ENCODE results near the gene CCDC70. TPM values are rescaled to one million over a fixed set of nuclear protein-coding genes. Genes with fewer than 3 reads are reported as not detected.

CCDC70 gene
- total RNA-seq, 1 experiment from 2014 or later: not detected

DNA sequence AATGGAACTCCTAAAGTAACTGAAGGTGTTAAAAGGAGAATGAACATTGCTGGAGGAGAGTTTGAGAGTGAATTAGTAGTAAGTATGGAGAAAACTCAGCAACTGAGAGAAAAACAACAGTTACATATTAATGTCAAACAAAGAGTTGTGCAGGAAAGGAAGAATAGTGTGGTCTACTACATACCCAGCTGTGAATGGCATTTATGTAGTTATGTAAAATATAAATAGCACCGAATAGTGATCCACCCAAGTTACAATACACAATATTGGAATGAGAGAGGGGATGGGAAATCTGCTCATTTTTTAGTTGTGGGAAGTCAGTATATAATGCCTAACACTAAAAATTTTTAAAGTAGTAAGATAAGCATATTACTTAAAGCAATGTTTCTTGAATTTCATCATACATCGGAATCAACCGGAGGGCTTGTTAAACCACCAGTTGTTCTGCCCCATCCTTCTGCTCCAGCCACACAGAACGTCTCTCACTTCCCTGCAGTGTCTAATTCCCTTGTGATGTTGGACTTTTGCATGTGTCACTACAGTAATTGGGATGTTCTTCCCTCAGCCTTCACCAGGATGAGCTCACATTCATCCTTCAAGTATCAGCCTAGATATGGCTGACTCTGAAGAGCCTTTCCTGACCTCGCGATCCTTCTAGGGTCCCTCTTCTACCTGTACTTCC lies 11.5 kb downstream of the CCDC70 start:
- Mint-ChIP-seq H3K4me1 (no peaks in the 10 kb centered on the region), H3K36me3 (no peaks in the 10 kb centered on the region), H3K4me3 (no peak overlapping the region), H3K9me3 (no peaks in the 10 kb centered on the region), H3K27ac (no peak overlapping the region), H3K27me3 (ENCODE audit: low read depth) (peaks cover 5% of the 10 kb centered on the region)
- DNase-seq (ENCODE audit: low spot score): no peak
- TF ChIP-seq, protein P1, sequence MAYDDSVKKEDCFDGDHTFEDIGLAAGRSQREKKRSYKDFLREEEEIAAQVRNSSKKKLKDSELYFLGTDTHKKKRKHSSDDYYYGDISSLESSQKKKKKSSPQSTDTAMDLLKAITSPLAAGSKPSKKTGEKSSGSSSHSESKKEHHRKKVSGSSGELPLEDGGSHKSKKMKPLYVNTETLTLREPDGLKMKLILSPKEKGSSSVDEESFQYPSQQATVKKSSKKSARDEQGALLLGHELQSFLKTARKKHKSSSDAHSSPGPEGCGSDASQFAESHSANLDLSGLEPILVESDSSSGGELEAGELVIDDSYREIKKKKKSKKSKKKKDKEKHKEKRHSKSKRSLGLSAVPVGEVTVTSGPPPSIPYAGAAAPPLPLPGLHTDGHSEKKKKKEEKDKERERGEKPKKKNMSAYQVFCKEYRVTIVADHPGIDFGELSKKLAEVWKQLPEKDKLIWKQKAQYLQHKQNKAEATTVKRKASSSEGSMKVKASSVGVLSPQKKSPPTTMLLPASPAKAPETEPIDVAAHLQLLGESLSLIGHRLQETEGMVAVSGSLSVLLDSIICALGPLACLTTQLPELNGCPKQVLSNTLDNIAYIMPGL (CRISPR knock-in tag; IDR thresholded peaks at IDR 0.05): no peak
- ChIA-PET CTCF (no interaction called here), POLR2A (no interaction called here)
- no peak for ATAC-seq

DNA sequence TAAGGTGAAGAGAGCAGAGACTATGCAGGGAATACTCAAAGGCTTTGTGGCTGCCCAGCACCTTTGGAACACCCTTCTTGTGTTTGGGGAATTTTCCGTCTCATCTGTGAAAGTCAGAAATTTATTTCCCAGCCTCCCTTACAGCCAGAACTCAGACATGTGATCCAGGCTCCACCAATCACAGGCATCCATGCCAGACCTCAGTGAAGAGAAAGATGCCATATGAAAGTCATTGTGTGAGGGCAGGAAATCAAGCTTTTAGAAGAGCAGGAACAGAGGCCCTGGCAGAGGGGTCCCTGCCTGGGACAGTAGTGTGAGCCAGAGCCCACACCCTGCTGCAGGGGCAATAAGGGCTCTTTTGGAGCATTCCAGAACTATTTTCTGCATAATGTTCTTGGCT lies 12.1 kb downstream of the CCDC70 start:
- TF ChIP-seq TEAD4 (CRISPR knock-in tag; IDR thresholded peaks at IDR 0.05) (no peak), CBFB (CRISPR knock-in tag; IDR thresholded peaks at IDR 0.05; ENCODE audit: low read depth) (no peak), GTF2I (CRISPR knock-in tag; conservative IDR thresholded peaks at IDR 0.05) (no peak), GABPB1 (CRISPR knock-in tag; IDR thresholded peaks at IDR 0.05) (no peak), NR1H2 (CRISPR knock-in tag; IDR thresholded peaks at IDR 0.05) (no peak), TCF7 (CRISPR knock-in tag; IDR thresholded peaks at IDR 0.05; ENCODE audit: low read depth) (no peak)
- TF ChIP-seq, protein P2, sequence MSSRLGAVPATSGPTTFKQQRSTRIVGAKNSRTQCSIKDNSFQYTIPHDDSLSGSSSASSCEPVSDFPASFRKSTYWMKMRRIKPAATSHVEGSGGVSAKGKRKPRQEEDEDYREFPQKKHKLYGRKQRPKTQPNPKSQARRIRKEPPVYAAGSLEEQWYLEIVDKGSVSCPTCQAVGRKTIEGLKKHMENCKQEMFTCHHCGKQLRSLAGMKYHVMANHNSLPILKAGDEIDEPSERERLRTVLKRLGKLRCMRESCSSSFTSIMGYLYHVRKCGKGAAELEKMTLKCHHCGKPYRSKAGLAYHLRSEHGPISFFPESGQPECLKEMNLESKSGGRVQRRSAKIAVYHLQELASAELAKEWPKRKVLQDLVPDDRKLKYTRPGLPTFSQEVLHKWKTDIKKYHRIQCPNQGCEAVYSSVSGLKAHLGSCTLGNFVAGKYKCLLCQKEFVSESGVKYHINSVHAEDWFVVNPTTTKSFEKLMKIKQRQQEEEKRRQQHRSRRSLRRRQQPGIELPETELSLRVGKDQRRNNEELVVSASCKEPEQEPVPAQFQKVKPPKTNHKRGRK (CRISPR knock-in tag; IDR thresholded peaks at IDR 0.05; ENCODE audit: borderline replicate concordance): no peak
- TF ChIP-seq, protein P3, sequence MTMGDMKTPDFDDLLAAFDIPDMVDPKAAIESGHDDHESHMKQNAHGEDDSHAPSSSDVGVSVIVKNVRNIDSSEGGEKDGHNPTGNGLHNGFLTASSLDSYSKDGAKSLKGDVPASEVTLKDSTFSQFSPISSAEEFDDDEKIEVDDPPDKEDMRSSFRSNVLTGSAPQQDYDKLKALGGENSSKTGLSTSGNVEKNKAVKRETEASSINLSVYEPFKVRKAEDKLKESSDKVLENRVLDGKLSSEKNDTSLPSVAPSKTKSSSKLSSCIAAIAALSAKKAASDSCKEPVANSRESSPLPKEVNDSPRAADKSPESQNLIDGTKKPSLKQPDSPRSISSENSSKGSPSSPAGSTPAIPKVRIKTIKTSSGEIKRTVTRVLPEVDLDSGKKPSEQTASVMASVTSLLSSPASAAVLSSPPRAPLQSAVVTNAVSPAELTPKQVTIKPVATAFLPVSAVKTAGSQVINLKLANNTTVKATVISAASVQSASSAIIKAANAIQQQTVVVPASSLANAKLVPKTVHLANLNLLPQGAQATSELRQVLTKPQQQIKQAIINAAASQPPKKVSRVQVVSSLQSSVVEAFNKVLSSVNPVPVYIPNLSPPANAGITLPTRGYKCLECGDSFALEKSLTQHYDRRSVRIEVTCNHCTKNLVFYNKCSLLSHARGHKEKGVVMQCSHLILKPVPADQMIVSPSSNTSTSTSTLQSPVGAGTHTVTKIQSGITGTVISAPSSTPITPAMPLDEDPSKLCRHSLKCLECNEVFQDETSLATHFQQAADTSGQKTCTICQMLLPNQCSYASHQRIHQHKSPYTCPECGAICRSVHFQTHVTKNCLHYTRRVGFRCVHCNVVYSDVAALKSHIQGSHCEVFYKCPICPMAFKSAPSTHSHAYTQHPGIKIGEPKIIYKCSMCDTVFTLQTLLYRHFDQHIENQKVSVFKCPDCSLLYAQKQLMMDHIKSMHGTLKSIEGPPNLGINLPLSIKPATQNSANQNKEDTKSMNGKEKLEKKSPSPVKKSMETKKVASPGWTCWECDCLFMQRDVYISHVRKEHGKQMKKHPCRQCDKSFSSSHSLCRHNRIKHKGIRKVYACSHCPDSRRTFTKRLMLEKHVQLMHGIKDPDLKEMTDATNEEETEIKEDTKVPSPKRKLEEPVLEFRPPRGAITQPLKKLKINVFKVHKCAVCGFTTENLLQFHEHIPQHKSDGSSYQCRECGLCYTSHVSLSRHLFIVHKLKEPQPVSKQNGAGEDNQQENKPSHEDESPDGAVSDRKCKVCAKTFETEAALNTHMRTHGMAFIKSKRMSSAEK (CRISPR knock-in tag; IDR thresholded peaks at IDR 0.05; ENCODE audit: borderline replicate concordance): no peak
- TF ChIP-seq, protein P4, sequence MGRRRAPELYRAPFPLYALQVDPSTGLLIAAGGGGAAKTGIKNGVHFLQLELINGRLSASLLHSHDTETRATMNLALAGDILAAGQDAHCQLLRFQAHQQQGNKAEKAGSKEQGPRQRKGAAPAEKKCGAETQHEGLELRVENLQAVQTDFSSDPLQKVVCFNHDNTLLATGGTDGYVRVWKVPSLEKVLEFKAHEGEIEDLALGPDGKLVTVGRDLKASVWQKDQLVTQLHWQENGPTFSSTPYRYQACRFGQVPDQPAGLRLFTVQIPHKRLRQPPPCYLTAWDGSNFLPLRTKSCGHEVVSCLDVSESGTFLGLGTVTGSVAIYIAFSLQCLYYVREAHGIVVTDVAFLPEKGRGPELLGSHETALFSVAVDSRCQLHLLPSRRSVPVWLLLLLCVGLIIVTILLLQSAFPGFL (CRISPR knock-in tag; IDR thresholded peaks at IDR 0.05; ENCODE audit: borderline replicate concordance): no peak
- H3K27ac Mint-ChIP-seq: no peak overlapping the region

DNA sequence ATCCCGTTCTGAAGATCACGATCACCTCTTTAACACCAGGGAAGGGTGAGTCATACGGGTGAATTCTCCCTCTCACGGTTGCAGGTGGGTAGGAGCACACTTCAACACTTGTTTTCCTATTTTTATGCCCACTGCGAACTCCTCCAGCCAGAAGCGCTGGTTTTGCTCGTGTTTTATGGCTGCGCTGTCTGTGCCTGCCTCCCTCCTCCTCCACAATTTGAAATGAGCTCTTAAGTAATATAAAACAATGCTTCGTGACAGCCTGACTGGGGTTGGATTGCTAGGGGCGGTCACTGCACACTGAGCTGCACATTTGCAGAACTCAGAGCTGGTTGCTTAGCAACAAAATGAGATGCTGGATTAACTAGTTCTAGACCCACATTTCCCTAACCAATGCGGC lies 12.9 kb downstream of the CCDC70 start:
- DNase-seq (ENCODE audit: low spot score) (no peak), ATAC-seq (no peak)
- Mint-ChIP-seq H3K4me3 (no peak overlapping the region), H3K27me3 (ENCODE audit: low read depth) (peaks cover 5% of the 10 kb centered on the region), H3K9me3 (no peaks in the 10 kb centered on the region), H3K36me3 (no peaks in the 10 kb centered on the region), H3K4me1 (no peaks in the 10 kb centered on the region), H3K27ac (no peak overlapping the region)
- POLR2A ChIA-PET: no interaction called here
- CTCF ChIA-PET: interaction anchor here (0.7 to 1.0 kb wide), 2 partner anchors 21 to 253 kb away, joined by 3 to 4 read pairs; no protein-coding TSS in a partner anchor
- TF ChIP-seq, protein P5, sequence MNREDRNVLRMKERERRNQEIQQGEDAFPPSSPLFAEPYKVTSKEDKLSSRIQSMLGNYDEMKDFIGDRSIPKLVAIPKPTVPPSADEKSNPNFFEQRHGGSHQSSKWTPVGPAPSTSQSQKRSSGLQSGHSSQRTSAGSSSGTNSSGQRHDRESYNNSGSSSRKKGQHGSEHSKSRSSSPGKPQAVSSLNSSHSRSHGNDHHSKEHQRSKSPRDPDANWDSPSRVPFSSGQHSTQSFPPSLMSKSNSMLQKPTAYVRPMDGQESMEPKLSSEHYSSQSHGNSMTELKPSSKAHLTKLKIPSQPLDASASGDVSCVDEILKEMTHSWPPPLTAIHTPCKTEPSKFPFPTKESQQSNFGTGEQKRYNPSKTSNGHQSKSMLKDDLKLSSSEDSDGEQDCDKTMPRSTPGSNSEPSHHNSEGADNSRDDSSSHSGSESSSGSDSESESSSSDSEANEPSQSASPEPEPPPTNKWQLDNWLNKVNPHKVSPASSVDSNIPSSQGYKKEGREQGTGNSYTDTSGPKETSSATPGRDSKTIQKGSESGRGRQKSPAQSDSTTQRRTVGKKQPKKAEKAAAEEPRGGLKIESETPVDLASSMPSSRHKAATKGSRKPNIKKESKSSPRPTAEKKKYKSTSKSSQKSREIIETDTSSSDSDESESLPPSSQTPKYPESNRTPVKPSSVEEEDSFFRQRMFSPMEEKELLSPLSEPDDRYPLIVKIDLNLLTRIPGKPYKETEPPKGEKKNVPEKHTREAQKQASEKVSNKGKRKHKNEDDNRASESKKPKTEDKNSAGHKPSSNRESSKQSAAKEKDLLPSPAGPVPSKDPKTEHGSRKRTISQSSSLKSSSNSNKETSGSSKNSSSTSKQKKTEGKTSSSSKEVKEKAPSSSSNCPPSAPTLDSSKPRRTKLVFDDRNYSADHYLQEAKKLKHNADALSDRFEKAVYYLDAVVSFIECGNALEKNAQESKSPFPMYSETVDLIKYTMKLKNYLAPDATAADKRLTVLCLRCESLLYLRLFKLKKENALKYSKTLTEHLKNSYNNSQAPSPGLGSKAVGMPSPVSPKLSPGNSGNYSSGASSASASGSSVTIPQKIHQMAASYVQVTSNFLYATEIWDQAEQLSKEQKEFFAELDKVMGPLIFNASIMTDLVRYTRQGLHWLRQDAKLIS (CRISPR knock-in tag; IDR thresholded peaks at IDR 0.05; ENCODE audit: borderline replicate concordance): no peak
- TF ChIP-seq, protein P6, sequence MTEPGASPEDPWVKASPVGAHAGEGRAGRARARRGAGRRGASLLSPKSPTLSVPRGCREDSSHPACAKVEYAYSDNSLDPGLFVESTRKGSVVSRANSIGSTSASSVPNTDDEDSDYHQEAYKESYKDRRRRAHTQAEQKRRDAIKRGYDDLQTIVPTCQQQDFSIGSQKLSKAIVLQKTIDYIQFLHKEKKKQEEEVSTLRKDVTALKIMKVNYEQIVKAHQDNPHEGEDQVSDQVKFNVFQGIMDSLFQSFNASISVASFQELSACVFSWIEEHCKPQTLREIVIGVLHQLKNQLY (CRISPR knock-in tag; IDR thresholded peaks at IDR 0.05): no peak
- TF ChIP-seq, protein P7, sequence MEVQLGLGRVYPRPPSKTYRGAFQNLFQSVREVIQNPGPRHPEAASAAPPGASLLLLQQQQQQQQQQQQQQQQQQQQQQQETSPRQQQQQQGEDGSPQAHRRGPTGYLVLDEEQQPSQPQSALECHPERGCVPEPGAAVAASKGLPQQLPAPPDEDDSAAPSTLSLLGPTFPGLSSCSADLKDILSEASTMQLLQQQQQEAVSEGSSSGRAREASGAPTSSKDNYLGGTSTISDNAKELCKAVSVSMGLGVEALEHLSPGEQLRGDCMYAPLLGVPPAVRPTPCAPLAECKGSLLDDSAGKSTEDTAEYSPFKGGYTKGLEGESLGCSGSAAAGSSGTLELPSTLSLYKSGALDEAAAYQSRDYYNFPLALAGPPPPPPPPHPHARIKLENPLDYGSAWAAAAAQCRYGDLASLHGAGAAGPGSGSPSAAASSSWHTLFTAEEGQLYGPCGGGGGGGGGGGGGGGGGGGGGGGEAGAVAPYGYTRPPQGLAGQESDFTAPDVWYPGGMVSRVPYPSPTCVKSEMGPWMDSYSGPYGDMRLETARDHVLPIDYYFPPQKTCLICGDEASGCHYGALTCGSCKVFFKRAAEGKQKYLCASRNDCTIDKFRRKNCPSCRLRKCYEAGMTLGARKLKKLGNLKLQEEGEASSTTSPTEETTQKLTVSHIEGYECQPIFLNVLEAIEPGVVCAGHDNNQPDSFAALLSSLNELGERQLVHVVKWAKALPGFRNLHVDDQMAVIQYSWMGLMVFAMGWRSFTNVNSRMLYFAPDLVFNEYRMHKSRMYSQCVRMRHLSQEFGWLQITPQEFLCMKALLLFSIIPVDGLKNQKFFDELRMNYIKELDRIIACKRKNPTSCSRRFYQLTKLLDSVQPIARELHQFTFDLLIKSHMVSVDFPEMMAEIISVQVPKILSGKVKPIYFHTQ (CRISPR knock-in tag; IDR thresholded peaks at IDR 0.05): no peak

More for the DNA sequence above, 12.1 kb downstream of the CCDC70 start:
- DNase-seq (ENCODE audit: low spot score) (no peak), ATAC-seq (no peak)
- H3K4me1 Mint-ChIP-seq: no peaks in the 10 kb centered on the region
- no peaks in the 10 kb centered on the region for H3K9me3 Mint-ChIP-seq
- H3K27me3 Mint-ChIP-seq (ENCODE audit: low read depth): peaks cover 5% of the 10 kb centered on the region
- ChIA-PET POLR2A (no interaction called here), CTCF (no interaction called here)
- no peaks in the 10 kb centered on the region for H3K36me3 Mint-ChIP-seq
- H3K4me3 Mint-ChIP-seq: no peak overlapping the region

All from WTC11 (cell line).